ENCODE measurements around the gene OR56A4.
"Not testable (repeated sequence)": the region's sequence is repeated elsewhere in the genome, so short reads cannot be mapped to it uniquely, and the experiment has no call there.

Gene OR56A4

DNA sequence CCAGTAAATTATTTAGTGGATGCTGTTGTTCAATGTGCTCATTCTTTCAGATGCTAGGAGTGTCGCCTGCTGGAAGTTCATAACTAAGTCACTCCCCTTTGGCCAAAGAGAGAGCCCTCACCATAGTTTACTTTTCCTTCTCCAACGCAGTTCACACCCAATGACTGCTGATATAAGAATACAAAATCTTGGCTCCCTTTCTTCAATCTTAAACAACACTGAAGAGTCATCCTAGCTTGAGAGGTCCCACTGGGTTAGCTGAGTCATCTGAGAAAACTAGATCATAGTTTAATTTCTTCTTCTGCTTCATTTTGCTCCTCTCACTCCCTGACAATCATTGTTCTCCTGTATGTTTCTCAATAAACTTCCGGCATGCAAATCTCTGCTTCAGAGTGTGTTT is 14.6 kb downstream of the OR56A4 start:
- Mint-ChIP-seq H3K27me3 (peaks cover 5 to 6% of the 10 kb centered on the region in 2 donors), H3K9me3 (no peaks in the 10 kb centered on the region), H3K36me3 (no peaks in the 10 kb centered on the region), H3K27ac (no peak overlapping the region), H3K4me1 (no peaks in the 10 kb centered on the region), H3K4me3 (no peak overlapping the region)
- ATAC-seq (replicated peaks) (no peak), DNase-seq (no peak)

DNA sequence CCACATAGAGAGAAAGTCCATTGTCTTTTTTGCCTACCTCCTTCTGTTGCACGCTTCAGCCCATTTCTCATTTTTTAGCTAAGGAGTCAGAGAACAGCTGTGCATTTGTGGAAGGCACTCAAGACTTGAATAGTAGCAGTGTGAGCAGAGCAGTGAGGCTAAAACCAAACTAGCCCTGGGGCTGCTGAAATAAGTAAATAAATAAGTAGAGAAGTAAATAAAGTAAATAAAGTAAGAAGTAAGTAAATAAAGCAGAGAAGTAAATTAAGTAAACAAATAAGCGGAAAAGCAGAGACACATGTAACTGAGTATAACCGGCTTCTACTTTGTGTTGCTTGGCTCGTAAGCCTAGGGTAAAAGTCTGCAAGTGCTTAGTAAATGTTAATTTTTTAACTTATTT is 17.5 kb downstream of the OR56A4 start:
- ATAC-seq (replicated peaks) = no peak
- Mint-ChIP-seq H3K27ac (no peak overlapping the region), H3K4me1 (no peaks in the 10 kb centered on the region), H3K27me3 (peaks cover 6 to 12% of the 10 kb centered on the region in 2 donors), H3K9me3 (peaks cover 0 to 4% of the 10 kb centered on the region in 2 donors), H3K36me3 (no peaks in the 10 kb centered on the region), H3K4me3 (no peak overlapping the region)
- no peak for DNase-seq

- peaks cover 2 to 4% of the 10 kb centered on the region in 2 donors for H3K9me3 Mint-ChIP-seq
- H3K27me3 Mint-ChIP-seq = peaks cover 15 to 20% of the 10 kb centered on the region in 2 donors
- no peak for ATAC-seq (replicated peaks)
- no peak within 1 kb of the TSS for H3K4me3 Mint-ChIP-seq
- H3K36me3 Mint-ChIP-seq = no peaks in the 10 kb centered on the region
- no peak within 1 kb of the TSS for H3K27ac Mint-ChIP-seq
- H3K4me1 Mint-ChIP-seq = no peaks in the 10 kb centered on the region
- no peak for DNase-seq
These were observed 19.9 kb downstream of the OR56A4 start, which contains the start of gene OR52L1 for GRCh38 chr11:5986885-5987284. TSS of gene OR52L1 (minus strand) at chr11:5986985. CDS start at chr11:5986930, 55 bp downstream.

DNA sequence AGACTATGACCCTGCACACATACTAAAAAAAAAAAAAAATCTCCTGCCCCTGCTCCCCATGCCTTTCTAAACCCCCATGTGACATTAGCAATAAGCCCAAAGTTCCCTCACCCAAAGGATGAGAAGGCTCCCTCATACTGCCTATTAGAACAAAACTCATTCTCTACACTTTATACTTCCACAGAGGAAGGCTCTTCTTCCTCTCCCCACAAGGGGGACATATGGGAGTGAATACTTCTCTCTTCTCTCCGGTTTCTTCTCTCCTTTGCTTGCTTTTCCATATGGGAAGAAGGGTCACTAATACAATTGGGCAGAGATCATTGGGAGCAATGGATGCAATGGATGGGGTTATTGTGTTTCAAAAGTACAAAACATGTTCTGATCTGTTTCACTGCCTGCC is 23.3 kb downstream of the OR56A4 start:
- H3K4me1 Mint-ChIP-seq = no peaks in the 10 kb centered on the region
- DNase-seq (no peak), ATAC-seq (replicated peaks) (no peak)
- peaks cover 4 to 13% of the 10 kb centered on the region in 2 donors for H3K9me3 Mint-ChIP-seq
- H3K36me3 Mint-ChIP-seq = no peaks in the 10 kb centered on the region
- no peak overlapping the region for H3K4me3 Mint-ChIP-seq
- no peak overlapping the region for H3K27ac Mint-ChIP-seq
- H3K27me3 Mint-ChIP-seq = peaks cover 16 to 25% of the 10 kb centered on the region in 2 donors

DNA sequence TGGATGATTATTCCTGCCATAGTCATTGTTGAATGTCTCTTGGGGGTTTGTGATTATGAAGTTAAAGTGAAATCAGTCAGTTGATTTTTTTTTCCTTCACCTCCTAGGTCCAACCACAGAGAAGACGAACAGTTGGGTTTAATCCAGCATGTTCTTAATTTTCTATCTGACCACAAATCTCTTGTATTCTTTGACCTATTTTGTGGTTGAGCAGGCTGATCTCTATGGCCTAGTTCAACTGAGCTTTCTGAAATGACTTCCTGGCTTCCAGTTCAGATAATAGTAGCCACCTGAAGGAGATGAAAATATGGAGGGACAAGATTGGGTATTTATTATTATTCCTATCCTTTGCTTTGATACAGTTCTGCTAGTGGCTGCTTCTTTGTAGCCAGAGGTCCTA is 33.2 kb downstream of the OR56A4 start:
- ATAC-seq (replicated peaks) (no peak), DNase-seq (no peak)
- H3K36me3 Mint-ChIP-seq = no peaks in the 10 kb centered on the region
- H3K27ac Mint-ChIP-seq = no peak overlapping the region
- H3K27me3 Mint-ChIP-seq = peaks cover 0 to 3% of the 10 kb centered on the region in 2 donors
- no peaks in the 10 kb centered on the region for H3K4me1 Mint-ChIP-seq
- H3K9me3 Mint-ChIP-seq = peaks cover 0 to 7% of the 10 kb centered on the region in 2 donors
- no peak overlapping the region for H3K4me3 Mint-ChIP-seq

DNA sequence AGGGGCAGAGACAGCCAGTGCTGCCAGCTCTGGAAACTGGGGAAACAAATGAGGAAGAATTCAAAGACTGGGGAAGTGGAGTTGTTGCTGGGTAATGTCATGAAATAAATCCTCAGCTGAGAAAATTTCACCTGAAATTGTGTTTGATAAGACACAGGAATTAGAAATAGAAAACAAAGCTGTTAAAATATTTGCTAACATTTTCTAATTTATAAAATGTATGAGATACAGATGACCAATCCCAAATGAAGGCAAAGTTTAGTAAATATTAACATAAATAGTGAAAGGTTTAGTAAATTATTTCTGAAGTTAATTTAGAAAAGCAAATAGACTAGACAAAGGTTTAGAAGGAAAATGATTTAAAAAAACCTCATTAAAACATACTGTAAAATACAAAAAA is 38.4 kb downstream of the OR56A4 start, which contains the start of gene OR56A5:
Gene OR56A5 (minus strand): TSS at position 101 of the 400 bp plus-strand sequence. CDS start 0 bp downstream, at position 101.
- H3K4me3 Mint-ChIP-seq = no peak within 1 kb of the TSS
- H3K9me3 Mint-ChIP-seq = peaks cover 10 to 12% of the 10 kb centered on the region in 2 donors
- peaks cover 6 to 10% of the 10 kb centered on the region in 2 donors for H3K27me3 Mint-ChIP-seq
- H3K4me1 Mint-ChIP-seq = no peaks in the 10 kb centered on the region
- no peaks in the 10 kb centered on the region for H3K36me3 Mint-ChIP-seq
- ATAC-seq (replicated peaks) (no peak), DNase-seq (no peak)
- H3K27ac Mint-ChIP-seq = no peak within 1 kb of the TSS

DNA sequence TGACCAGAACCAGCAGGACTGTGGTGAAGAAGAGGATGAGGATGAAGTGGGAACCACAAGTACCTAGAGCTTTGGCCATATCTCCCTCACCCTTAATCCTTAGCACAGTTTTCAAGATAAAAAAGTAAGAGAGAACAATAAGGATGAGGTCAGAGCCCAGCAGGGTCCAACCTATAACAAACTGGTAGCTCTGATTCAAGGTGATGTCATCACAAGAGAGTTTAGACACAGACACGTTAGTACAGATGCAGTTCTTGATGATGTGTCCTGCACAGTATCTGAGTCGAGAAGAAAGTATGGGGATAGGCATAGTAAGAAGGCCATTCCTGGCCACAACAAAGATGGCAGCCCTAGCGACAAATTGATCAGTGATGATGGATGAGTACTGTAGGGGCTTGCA is 39.0 kb downstream of the OR56A4 start:
- H3K27me3 Mint-ChIP-seq = peaks cover 6 to 10% of the 10 kb centered on the region in 2 donors

DNA sequence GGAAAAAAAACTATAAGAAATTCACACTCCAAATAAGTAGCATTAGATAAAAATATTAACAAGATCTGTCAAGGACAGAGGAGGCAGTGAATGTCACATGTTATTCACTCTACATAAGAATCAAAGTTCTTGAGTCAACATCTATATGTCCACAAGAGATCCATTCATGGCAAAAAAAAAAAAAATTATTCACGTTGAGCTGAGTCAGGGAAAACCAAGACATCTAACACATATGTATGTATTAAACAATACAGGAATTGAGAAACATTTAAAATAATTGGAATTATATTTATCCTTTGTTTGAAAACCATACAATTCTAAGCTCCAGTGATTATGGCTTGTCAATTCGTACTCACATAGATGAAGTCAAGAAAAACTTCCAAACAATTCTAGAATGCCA is 39.8 kb downstream of the OR56A4 start:
- H3K4me3 Mint-ChIP-seq = no peak overlapping the region
- H3K27me3 Mint-ChIP-seq = peaks cover 6 to 10% of the 10 kb centered on the region in 2 donors
- H3K9me3 Mint-ChIP-seq = peaks cover 16 to 19% of the 10 kb centered on the region in 2 donors
- H3K27ac Mint-ChIP-seq = no peak overlapping the region
- DNase-seq = no peak
- H3K36me3 Mint-ChIP-seq = peaks cover 0 to 5% of the 10 kb centered on the region in 2 donors
- no peaks in the 10 kb centered on the region for H3K4me1 Mint-ChIP-seq
- ATAC-seq (replicated peaks) = no peak

More for the DNA sequence above, 39.0 kb downstream of the OR56A4 start:
- H3K36me3 Mint-ChIP-seq = peaks cover 0 to 5% of the 10 kb centered on the region in 2 donors
- DNase-seq (no peak), ATAC-seq (replicated peaks) (no peak)
- peaks cover 14 to 19% of the 10 kb centered on the region in 2 donors for H3K9me3 Mint-ChIP-seq
- H3K4me3 Mint-ChIP-seq = no peak overlapping the region
- H3K27ac Mint-ChIP-seq = no peak overlapping the region
- H3K4me1 Mint-ChIP-seq = no peaks in the 10 kb centered on the region

GRCh38 chr11:5960704-5961320 is 45.9 kb downstream of the OR56A4 start:
- not testable (repeated sequence) for H3K27ac Mint-ChIP-seq; ATAC-seq (replicated peaks); H3K27me3 Mint-ChIP-seq; DNase-seq; H3K36me3 Mint-ChIP-seq; H3K4me3 Mint-ChIP-seq; H3K4me1 Mint-ChIP-seq
- H3K9me3 Mint-ChIP-seq = peaks cover 18 to 25% of the 10 kb centered on the region in 2 donors

DNA sequence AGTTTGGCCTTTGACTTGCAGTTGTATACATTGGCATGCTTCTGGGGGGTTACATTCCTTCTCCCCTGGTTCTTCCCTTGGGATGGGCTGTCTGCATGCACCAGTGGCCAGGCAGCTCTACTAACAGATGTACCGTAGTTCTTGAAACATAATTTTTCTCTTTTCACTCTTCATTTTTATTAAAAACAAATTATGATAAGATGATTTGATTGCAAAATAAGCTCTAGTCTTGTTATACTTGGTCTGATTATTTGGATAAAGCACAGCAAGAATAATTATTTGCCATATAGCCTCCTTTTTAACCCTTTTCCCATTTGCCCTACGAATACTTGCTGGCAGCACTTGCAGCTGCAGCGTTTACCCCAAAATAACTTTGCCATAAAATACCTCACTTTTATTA is 51.2 kb downstream of the OR56A4 start:
- DNase-seq = no peak
- H3K4me3 Mint-ChIP-seq = no peak overlapping the region
- peaks cover 5 to 6% of the 10 kb centered on the region in 2 donors for H3K9me3 Mint-ChIP-seq
- H3K36me3 Mint-ChIP-seq = no peaks in the 10 kb centered on the region
- H3K4me1 Mint-ChIP-seq = no peaks in the 10 kb centered on the region
- ATAC-seq (replicated peaks) = no peak
- H3K27ac Mint-ChIP-seq = no peak overlapping the region
- no peaks in the 10 kb centered on the region for H3K27me3 Mint-ChIP-seq
